ENCODE measurements around the gene CRACR2A.
A peak's percentile ranks its signal among the peaks of the same experiment; 100 is the strongest.

The CRACR2A gene

GRCh38 chr12:3768911-3769447 lies 16.1 kb upstream of the CRACR2A start:
- DNase-seq (ENCODE audit: low spot score) = no peak
- no peaks in the 10 kb centered on the region for H3K36me3 Mint-ChIP-seq (ENCODE audit: low read depth)
- no peak overlapping the region for H3K4me3 Mint-ChIP-seq
- H3K27ac Mint-ChIP-seq = no peak overlapping the region
- no peaks in the 10 kb centered on the region for H3K9me3 Mint-ChIP-seq
- peaks cover 11% of the 10 kb centered on the region for H3K4me1 Mint-ChIP-seq (ENCODE audit: low read depth)
- H3K27me3 Mint-ChIP-seq (ENCODE audit: low read depth) = peaks cover 5% of the 10 kb centered on the region

- H3K36me3 Mint-ChIP-seq (ENCODE audit: low read depth) = peaks cover 7% of the 10 kb centered on the region
- H3K4me1 Mint-ChIP-seq (ENCODE audit: low read depth) = peaks cover 6% of the 10 kb centered on the region
- no peak overlapping the region for H3K27ac Mint-ChIP-seq
- no peaks in the 10 kb centered on the region for H3K27me3 Mint-ChIP-seq (ENCODE audit: low read depth)
- DNase-seq (ENCODE audit: low spot score) = no peak
- no peaks in the 10 kb centered on the region for H3K9me3 Mint-ChIP-seq
- no peak overlapping the region for H3K4me3 Mint-ChIP-seq
These were observed 8.3 kb upstream of the CRACR2A start for GRCh38 chr12:3761116-3761735.

- H3K27me3 Mint-ChIP-seq (ENCODE audit: low read depth) = no peaks in the 10 kb centered on the region
- DNase-seq (ENCODE audit: low spot score) = no peak
- H3K4me1 Mint-ChIP-seq (ENCODE audit: low read depth) = peaks cover 6% of the 10 kb centered on the region
- H3K27ac Mint-ChIP-seq = no peak overlapping the region
- no peak overlapping the region for H3K4me3 Mint-ChIP-seq
- H3K36me3 Mint-ChIP-seq (ENCODE audit: low read depth) = peaks cover 7% of the 10 kb centered on the region
- no peaks in the 10 kb centered on the region for H3K9me3 Mint-ChIP-seq
These were observed 7.0 kb upstream of the CRACR2A start for GRCh38 chr12:3759878-3760277.

- Mint-ChIP-seq H3K9me3 (no peaks in the 10 kb centered on the region), H3K4me1 (ENCODE audit: low read depth) (peaks cover 18% of the 10 kb centered on the region), H3K27me3 (ENCODE audit: low read depth) (no peaks in the 10 kb centered on the region), H3K27ac (no peak overlapping the region), H3K36me3 (ENCODE audit: low read depth) (peaks cover 10% of the 10 kb centered on the region), H3K4me3 (no peak overlapping the region)
- no peak for DNase-seq (ENCODE audit: low spot score)
These were observed 4.4 kb upstream of the CRACR2A start for GRCh38 chr12:3757261-3757660.

GRCh38 chr12:3755898-3756297 lies 3.0 kb upstream of the CRACR2A start:
- Mint-ChIP-seq H3K27ac (no peak overlapping the region), H3K27me3 (ENCODE audit: low read depth) (no peaks in the 10 kb centered on the region), H3K4me1 (ENCODE audit: low read depth) (peaks cover 28% of the 10 kb centered on the region), H3K36me3 (ENCODE audit: low read depth) (peaks cover 18% of the 10 kb centered on the region), H3K4me3 (no peak overlapping the region), H3K9me3 (no peaks in the 10 kb centered on the region)
- no peak for DNase-seq (ENCODE audit: low spot score)

- H3K9me3 Mint-ChIP-seq = no peaks in the 10 kb centered on the region
- peaks cover 38% of the 10 kb centered on the region for H3K4me1 Mint-ChIP-seq (ENCODE audit: low read depth)
- DNase-seq (ENCODE audit: low spot score) = no peak
- peak overlapping the region; percentile 95 for H3K27ac Mint-ChIP-seq
- H3K36me3 Mint-ChIP-seq (ENCODE audit: low read depth) = peaks cover 28% of the 10 kb centered on the region
- no peaks in the 10 kb centered on the region for H3K27me3 Mint-ChIP-seq (ENCODE audit: low read depth)
- H3K4me3 Mint-ChIP-seq = peak overlapping the region; percentile 91
These were observed 805 bp upstream of the CRACR2A start for GRCh38 chr12:3753544-3754284.

- Mint-ChIP-seq H3K36me3 (ENCODE audit: low read depth) (peaks cover 33% of the 10 kb centered on the region), H3K4me1 (ENCODE audit: low read depth) (peaks cover 41% of the 10 kb centered on the region), H3K27me3 (ENCODE audit: low read depth) (no peaks in the 10 kb centered on the region), H3K4me3 (peak overlapping the region; percentile 91), H3K27ac (peak overlapping the region; percentile 93), H3K9me3 (no peaks in the 10 kb centered on the region)
- peak; percentile 78 for DNase-seq (ENCODE audit: low spot score)
These were observed 706 bp downstream of the CRACR2A start for GRCh38 chr12:3752096-3752709.

- Mint-ChIP-seq H3K27me3 (ENCODE audit: low read depth) (no peaks in the 10 kb centered on the region), H3K9me3 (no peaks in the 10 kb centered on the region), H3K4me1 (ENCODE audit: low read depth) (peaks cover 41% of the 10 kb centered on the region), H3K27ac (peak overlapping the region; percentile 93), H3K36me3 (ENCODE audit: low read depth) (peaks cover 41% of the 10 kb centered on the region), H3K4me3 (peak overlapping the region; percentile 91)
- DNase-seq (ENCODE audit: low spot score) = no peak
These were observed 1.5 kb downstream of the CRACR2A start for GRCh38 chr12:3751151-3752095.

- DNase-seq (ENCODE audit: low spot score) = no peak
- Mint-ChIP-seq H3K27ac (peak overlapping the region; percentile 93), H3K36me3 (ENCODE audit: low read depth) (peaks cover 48% of the 10 kb centered on the region), H3K9me3 (no peaks in the 10 kb centered on the region), H3K4me1 (ENCODE audit: low read depth) (peaks cover 45% of the 10 kb centered on the region), H3K4me3 (peak overlapping the region; percentile 91), H3K27me3 (ENCODE audit: low read depth) (no peaks in the 10 kb centered on the region)
These were observed 2.3 kb downstream of the CRACR2A start for GRCh38 chr12:3750616-3751015.

- no peaks in the 10 kb centered on the region for H3K9me3 Mint-ChIP-seq
- no peak overlapping the region for H3K4me3 Mint-ChIP-seq
- H3K27me3 Mint-ChIP-seq (ENCODE audit: low read depth) = no peaks in the 10 kb centered on the region
- no peak overlapping the region for H3K27ac Mint-ChIP-seq
- peaks cover 61% of the 10 kb centered on the region for H3K36me3 Mint-ChIP-seq (ENCODE audit: low read depth)
- peaks cover 50% of the 10 kb centered on the region for H3K4me1 Mint-ChIP-seq (ENCODE audit: low read depth)
- DNase-seq (ENCODE audit: low spot score) = no peak
These were observed 4.3 kb downstream of the CRACR2A start for GRCh38 chr12:3748620-3749019.

- no peak for DNase-seq (ENCODE audit: low spot score)
- Mint-ChIP-seq H3K36me3 (ENCODE audit: low read depth) (peaks cover 63% of the 10 kb centered on the region), H3K9me3 (no peaks in the 10 kb centered on the region), H3K4me3 (no peak overlapping the region), H3K27me3 (ENCODE audit: low read depth) (no peaks in the 10 kb centered on the region), H3K27ac (no peak overlapping the region), H3K4me1 (ENCODE audit: low read depth) (peaks cover 50% of the 10 kb centered on the region)
These were observed 4.8 kb downstream of the CRACR2A start for GRCh38 chr12:3747976-3748619.

- Mint-ChIP-seq H3K36me3 (ENCODE audit: low read depth) (peaks cover 64% of the 10 kb centered on the region), H3K27ac (no peak overlapping the region), H3K4me1 (ENCODE audit: low read depth) (peaks cover 52% of the 10 kb centered on the region), H3K9me3 (no peaks in the 10 kb centered on the region), H3K4me3 (no peak overlapping the region), H3K27me3 (ENCODE audit: low read depth) (no peaks in the 10 kb centered on the region)
- no peak for DNase-seq (ENCODE audit: low spot score)
These were observed 5.4 kb downstream of the CRACR2A start for GRCh38 chr12:3747543-3747942.

- H3K27ac Mint-ChIP-seq = no peak overlapping the region
- no peaks in the 10 kb centered on the region for H3K9me3 Mint-ChIP-seq
- H3K36me3 Mint-ChIP-seq (ENCODE audit: low read depth) = peaks cover 63% of the 10 kb centered on the region
- no peaks in the 10 kb centered on the region for H3K27me3 Mint-ChIP-seq (ENCODE audit: low read depth)
- no peak overlapping the region for H3K4me3 Mint-ChIP-seq
- peaks cover 47% of the 10 kb centered on the region for H3K4me1 Mint-ChIP-seq (ENCODE audit: low read depth)
- DNase-seq (ENCODE audit: low spot score) = no peak
These were observed 6.2 kb downstream of the CRACR2A start for GRCh38 chr12:3746758-3747157.
